Suprapubic skin (tissue), 3 donors: ENCODE results near the gene SORCS1.

Source experiments
- EP300 ChIP-seq: sonication (generic); formaldehyde crosslinking; IDR thresholded peaks from one replicate; pipeline ENCODE4 v1.6.1; 2017; ENCODE audit warnings: antibody characterized with exemption
- POLR2A ChIP-seq, 2 donors: fragments of 450-650 bp; IDR thresholded peaks; one replicate each; pipeline ENCODE4 v1.6.1; 2017; ENCODE audit warnings: antibody characterized with exemption in 2 of 2, mild to moderate bottlenecking in 2 of 2, moderate library complexity in 2 of 2
- TF ChIP-seq, protein P1 (sequence below), 2 donors: fragments of 200-600 bp in 1 of 2; fragments of 450-650 bp in 1 of 2; sonication (generic) in 1 of 2; IDR thresholded peaks; one replicate each; pipeline ENCODE4 v1.5.1; 2016 to 2019; ENCODE audit warnings: antibody characterized with exemption in 2 of 2, mild to moderate bottlenecking in 1 of 2, moderate library complexity in 1 of 2

DNA sequence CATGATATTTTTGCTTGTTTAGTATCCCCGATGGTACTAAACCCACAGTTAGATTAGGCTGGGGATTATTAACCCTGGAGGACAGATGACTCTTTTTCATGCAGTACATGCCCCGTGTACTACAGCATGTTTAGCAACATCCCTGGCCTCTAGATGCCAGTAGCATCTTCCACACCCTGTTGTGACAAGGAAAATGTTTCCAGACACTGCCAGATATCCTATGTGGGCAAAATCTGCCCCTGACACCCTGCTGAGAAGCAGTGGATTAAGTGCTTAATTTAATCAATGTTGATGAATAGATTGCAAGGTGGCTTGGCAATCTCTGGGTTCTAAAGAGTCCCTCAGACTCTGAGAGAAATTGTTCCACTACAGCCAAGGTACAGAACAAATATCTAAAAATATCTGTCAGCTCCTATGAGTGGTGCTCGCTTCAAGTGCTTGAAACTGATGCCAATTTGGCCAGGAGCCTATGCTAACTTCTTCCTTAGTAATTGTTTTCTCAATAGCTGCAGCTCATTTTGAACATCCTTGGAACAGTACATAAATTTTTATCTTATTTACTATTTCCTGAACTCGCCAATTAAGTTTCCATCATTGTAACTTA is 247.0 kb downstream of the SORCS1 start:
- TF ChIP-seq POLR2A (IDR thresholded peaks at IDR 0.05) (no peak), EP300 (no peak)
- TF ChIP-seq, protein P1, sequence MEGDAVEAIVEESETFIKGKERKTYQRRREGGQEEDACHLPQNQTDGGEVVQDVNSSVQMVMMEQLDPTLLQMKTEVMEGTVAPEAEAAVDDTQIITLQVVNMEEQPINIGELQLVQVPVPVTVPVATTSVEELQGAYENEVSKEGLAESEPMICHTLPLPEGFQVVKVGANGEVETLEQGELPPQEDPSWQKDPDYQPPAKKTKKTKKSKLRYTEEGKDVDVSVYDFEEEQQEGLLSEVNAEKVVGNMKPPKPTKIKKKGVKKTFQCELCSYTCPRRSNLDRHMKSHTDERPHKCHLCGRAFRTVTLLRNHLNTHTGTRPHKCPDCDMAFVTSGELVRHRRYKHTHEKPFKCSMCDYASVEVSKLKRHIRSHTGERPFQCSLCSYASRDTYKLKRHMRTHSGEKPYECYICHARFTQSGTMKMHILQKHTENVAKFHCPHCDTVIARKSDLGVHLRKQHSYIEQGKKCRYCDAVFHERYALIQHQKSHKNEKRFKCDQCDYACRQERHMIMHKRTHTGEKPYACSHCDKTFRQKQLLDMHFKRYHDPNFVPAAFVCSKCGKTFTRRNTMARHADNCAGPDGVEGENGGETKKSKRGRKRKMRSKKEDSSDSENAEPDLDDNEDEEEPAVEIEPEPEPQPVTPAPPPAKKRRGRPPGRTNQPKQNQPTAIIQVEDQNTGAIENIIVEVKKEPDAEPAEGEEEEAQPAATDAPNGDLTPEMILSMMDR (IDR thresholded peaks at IDR 0.05), result no peak
